ENCODE measurements around the gene TBC1D19.
"Not testable (repeated sequence)": the region's sequence is repeated elsewhere in the genome, so short reads cannot be mapped to it uniquely, and the experiment has no call there.

DNA sequence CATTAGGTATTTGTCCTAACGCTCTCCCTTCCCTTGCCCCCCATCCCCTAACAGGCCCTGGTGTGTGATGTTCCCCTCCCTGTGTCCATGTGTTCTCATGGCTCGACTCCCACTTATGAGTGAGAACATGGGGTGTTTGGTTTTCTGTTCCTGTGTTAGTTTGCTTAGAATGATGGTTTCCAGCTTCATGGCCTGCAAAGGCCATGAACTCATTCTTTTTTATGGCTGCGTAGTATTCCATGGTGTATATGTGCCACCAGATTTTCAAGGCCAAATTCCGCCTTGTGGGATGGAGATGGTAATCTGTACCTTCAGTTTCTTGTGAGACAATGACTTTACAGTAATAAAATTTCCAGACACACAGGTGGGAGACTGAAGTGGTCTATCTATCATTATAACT lies 2.5 kb upstream of the TBC1D19 start:
- TF ChIP-seq, protein P1, sequence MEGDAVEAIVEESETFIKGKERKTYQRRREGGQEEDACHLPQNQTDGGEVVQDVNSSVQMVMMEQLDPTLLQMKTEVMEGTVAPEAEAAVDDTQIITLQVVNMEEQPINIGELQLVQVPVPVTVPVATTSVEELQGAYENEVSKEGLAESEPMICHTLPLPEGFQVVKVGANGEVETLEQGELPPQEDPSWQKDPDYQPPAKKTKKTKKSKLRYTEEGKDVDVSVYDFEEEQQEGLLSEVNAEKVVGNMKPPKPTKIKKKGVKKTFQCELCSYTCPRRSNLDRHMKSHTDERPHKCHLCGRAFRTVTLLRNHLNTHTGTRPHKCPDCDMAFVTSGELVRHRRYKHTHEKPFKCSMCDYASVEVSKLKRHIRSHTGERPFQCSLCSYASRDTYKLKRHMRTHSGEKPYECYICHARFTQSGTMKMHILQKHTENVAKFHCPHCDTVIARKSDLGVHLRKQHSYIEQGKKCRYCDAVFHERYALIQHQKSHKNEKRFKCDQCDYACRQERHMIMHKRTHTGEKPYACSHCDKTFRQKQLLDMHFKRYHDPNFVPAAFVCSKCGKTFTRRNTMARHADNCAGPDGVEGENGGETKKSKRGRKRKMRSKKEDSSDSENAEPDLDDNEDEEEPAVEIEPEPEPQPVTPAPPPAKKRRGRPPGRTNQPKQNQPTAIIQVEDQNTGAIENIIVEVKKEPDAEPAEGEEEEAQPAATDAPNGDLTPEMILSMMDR (conservative IDR thresholded peaks at IDR 0.05 in 1 of 2, IDR thresholded peaks at IDR 0.05 in 1 of 2; ENCODE audit: extremely low read depth in 1 of 2, insufficient read depth in 1 of 2, low read depth in 1 of 2, low read length in 2 of 2) = not testable (repeated sequence)
- not testable (repeated sequence) for TF ChIP-seq EZH2 (IDR thresholded peaks at IDR 0.05; ENCODE audit: borderline replicate concordance, low read length)
